Measurements from ENCODE around the gene ULBP2.
"Not testable (repeated sequence)": the region's sequence is repeated elsewhere in the genome, so short reads cannot be mapped to it uniquely, and the experiment has no call there.

The ULBP2 gene

GRCh38 chr6:149929422-149929821, 12.4 kb upstream of the ULBP2 start:
- no peak for TF ChIP-seq POLR2A (IDR thresholded peaks at IDR 0.05; ENCODE audit: low read depth, low read length)
- DNase-seq (ENCODE audit: insufficient read length, low spot score) (no peak), FAIRE-seq (no peak)

- no peak for TF ChIP-seq POLR2A (IDR thresholded peaks at IDR 0.05; ENCODE audit: low read depth, low read length)
- DNase-seq (ENCODE audit: insufficient read length, low spot score), result no peak
- FAIRE-seq, result no peak
Measured at GRCh38 chr6:149931501-149931900, 10.3 kb upstream of the ULBP2 start.

- DNase-seq (ENCODE audit: insufficient read length, low spot score) (no peak), FAIRE-seq (no peak)
- no peak for TF ChIP-seq POLR2A (IDR thresholded peaks at IDR 0.05; ENCODE audit: low read depth, low read length)
Measured at GRCh38 chr6:149933036-149933435, 8.8 kb upstream of the ULBP2 start.

GRCh38 chr6:149933461-149933860, 8.4 kb upstream of the ULBP2 start:
- DNase-seq (ENCODE audit: insufficient read length, low spot score) (no peak), FAIRE-seq (no peak)
- no peak for TF ChIP-seq POLR2A (IDR thresholded peaks at IDR 0.05; ENCODE audit: low read depth, low read length)

GRCh38 chr6:149934249-149935156, 7.3 kb upstream of the ULBP2 start:
- TF ChIP-seq POLR2A (IDR thresholded peaks at IDR 0.05; ENCODE audit: low read depth, low read length), result no peak
- DNase-seq (ENCODE audit: insufficient read length, low spot score) (no peak), FAIRE-seq (no peak)

GRCh38 chr6:149935246-149935645, 6.6 kb upstream of the ULBP2 start:
- DNase-seq (ENCODE audit: insufficient read length, low spot score), result no peak
- no peak for TF ChIP-seq POLR2A (IDR thresholded peaks at IDR 0.05; ENCODE audit: low read depth, low read length)
- FAIRE-seq, result no peak

GRCh38 chr6:149935668-149936067, 6.1 kb upstream of the ULBP2 start:
- no peak for DNase-seq (ENCODE audit: insufficient read length, low spot score)
- no peak for FAIRE-seq
- no peak for TF ChIP-seq POLR2A (IDR thresholded peaks at IDR 0.05; ENCODE audit: low read depth, low read length)

- FAIRE-seq (no peak), DNase-seq (ENCODE audit: insufficient read length, low spot score) (no peak)
- TF ChIP-seq POLR2A (IDR thresholded peaks at IDR 0.05; ENCODE audit: low read depth, low read length), result no peak
Measured at GRCh38 chr6:149936743-149937142, 5.1 kb upstream of the ULBP2 start.

GRCh38 chr6:149938013-149938570, 3.7 kb upstream of the ULBP2 start:
- not testable (repeated sequence) for DNase-seq (ENCODE audit: insufficient read length, low spot score); FAIRE-seq

GRCh38 chr6:149938571-149939355, 3.1 kb upstream of the ULBP2 start:
- DNase-seq (ENCODE audit: insufficient read length, low spot score) (no peak), FAIRE-seq (no peak)
- TF ChIP-seq POLR2A (IDR thresholded peaks at IDR 0.05; ENCODE audit: low read depth, low read length), result no peak

- DNase-seq (ENCODE audit: insufficient read length, low spot score), result no peak
- no peak for TF ChIP-seq POLR2A (IDR thresholded peaks at IDR 0.05; ENCODE audit: low read depth, low read length)
- FAIRE-seq, result no peak
Measured at GRCh38 chr6:149939356-149939648, 2.5 kb upstream of the ULBP2 start.

- TF ChIP-seq POLR2A (IDR thresholded peaks at IDR 0.05; ENCODE audit: low read depth, low read length), result no peak
- DNase-seq (ENCODE audit: insufficient read length, low spot score) (no peak), FAIRE-seq (no peak)
Measured at GRCh38 chr6:149939909-149940671, 1.7 kb upstream of the ULBP2 start.

- DNase-seq (ENCODE audit: insufficient read length, low spot score) (no peak), FAIRE-seq (no peak)
- no peak for TF ChIP-seq POLR2A (IDR thresholded peaks at IDR 0.05; ENCODE audit: low read depth, low read length)
Measured at GRCh38 chr6:149940672-149940982, 1.2 kb upstream of the ULBP2 start.

GRCh38 chr6:149942461-149942829, 631 bp downstream of the ULBP2 start:
- TF ChIP-seq POLR2A (IDR thresholded peaks at IDR 0.05; ENCODE audit: low read depth, low read length), result no peak
- FAIRE-seq, result no peak
- DNase-seq (ENCODE audit: insufficient read length, low spot score), result no peak

GRCh38 chr6:149943321-149943720, 1.5 kb downstream of the ULBP2 start:
- not testable (repeated sequence) for DNase-seq (ENCODE audit: insufficient read length, low spot score)

GRCh38 chr6:149945276-149945675, 3.5 kb downstream of the ULBP2 start:
- not testable (repeated sequence) for FAIRE-seq; DNase-seq (ENCODE audit: insufficient read length, low spot score)

More at GRCh38 chr6:149943321-149943720, 1.5 kb downstream of the ULBP2 start:
- FAIRE-seq, result not testable (repeated sequence)

- DNase-seq (ENCODE audit: insufficient read length, low spot score); FAIRE-seq: not testable (repeated sequence)
Measured at GRCh38 chr6:149946631-149947030, 4.8 kb downstream of the ULBP2 start.

GRCh38 chr6:149947533-149947932, 5.7 kb downstream of the ULBP2 start:
- not testable (repeated sequence) for FAIRE-seq; DNase-seq (ENCODE audit: insufficient read length, low spot score)

Measured in H54 (cell line).